ENCODE data around the gene RARG.
"Not testable (repeated sequence)": the region's sequence is repeated elsewhere in the genome, so short reads cannot be mapped to it uniquely, and the experiment has no call there.

The RARG gene

GRCh38 chr12:53182903-53183302, 49.1 kb downstream of the RARG start:
- no peak overlapping the region for H3K4me3 ChIP-seq (ENCODE audit: low read depth, low read length)
- DNase-seq (ENCODE audit: low read depth), result no peak
- no peak for TF ChIP-seq CTCF (conservative IDR thresholded peaks at IDR 0.05; ENCODE audit: low read depth, low read length)

GRCh38 chr12:53181935-53182334, 50.1 kb downstream of the RARG start:
- TF ChIP-seq CTCF (conservative IDR thresholded peaks at IDR 0.05; ENCODE audit: low read depth, low read length), result peak; percentile 5
- no peak for DNase-seq (ENCODE audit: low read depth)
- H3K4me3 ChIP-seq (ENCODE audit: low read depth, low read length), result peak overlapping the region; percentile 86

GRCh38 chr12:53180931-53181645, 50.9 kb downstream of the RARG start:
- no peak for TF ChIP-seq CTCF (conservative IDR thresholded peaks at IDR 0.05; ENCODE audit: low read depth, low read length)
- H3K4me3 ChIP-seq (ENCODE audit: low read depth, low read length), result peak overlapping the region; percentile 86
- peak; percentile 80 for DNase-seq (ENCODE audit: low read depth)

- peak within 1 kb of the TSS; percentile 86 for H3K4me3 ChIP-seq (ENCODE audit: low read depth, low read length)
- no peak for TF ChIP-seq CTCF (conservative IDR thresholded peaks at IDR 0.05; ENCODE audit: low read depth, low read length)
- DNase-seq (ENCODE audit: low read depth), result peak; percentile 98
Measured at GRCh38 chr12:53180220-53180930, 51.6 kb downstream of the RARG start, which contains the start of the genes CSAD and ZNF740. Gene CSAD, minus strand, starts transcription at chr12:53180925. Its CDS starts 7,455 bp downstream, at chr12:53173470. Gene ZNF740, plus strand, starts transcription at chr12:53180722. Its CDS starts 1,262 bp downstream, at chr12:53181984.

GRCh38 chr12:53179687-53180219, 52.3 kb downstream of the RARG start:
- TF ChIP-seq CTCF (conservative IDR thresholded peaks at IDR 0.05; ENCODE audit: low read depth, low read length), result no peak
- no peak for DNase-seq (ENCODE audit: low read depth)
- peak overlapping the region; percentile 86 for H3K4me3 ChIP-seq (ENCODE audit: low read depth, low read length)

GRCh38 chr12:53178803-53179202, 53.2 kb downstream of the RARG start:
- H3K4me3 ChIP-seq (ENCODE audit: low read depth, low read length); DNase-seq (ENCODE audit: low read depth): not testable (repeated sequence)

GRCh38 chr12:53177447-53177846, 54.6 kb downstream of the RARG start:
- not testable (repeated sequence) for DNase-seq (ENCODE audit: low read depth); H3K4me3 ChIP-seq (ENCODE audit: low read depth, low read length)
